HFFc6 (cell line): ENCODE data around the gene SARDH. TPM values are rescaled to one million over a fixed set of nuclear protein-coding genes. Genes with fewer than 3 reads are reported as not detected.
A peak's percentile ranks its signal among the peaks of the same experiment; 100 is the strongest.

Experiments used
- DNase-seq: peaks from one replicate; pipeline ENCODE4 v3.0.0-alpha.2; 2018
- H3K27ac Mint-ChIP-seq: 2 replicates; pipeline ENCODE4 v1.8.0; 2020; ENCODE audit warnings: mild to moderate bottlenecking, mixed read lengths
- H3K27me3 Mint-ChIP-seq: 2 replicates; pipeline ENCODE4 v1.8.0; 2021; ENCODE audit warnings: mild to moderate bottlenecking, moderate library complexity, mixed read lengths; ENCODE audit not compliant: insufficient read depth
- H3K36me3 Mint-ChIP-seq: 2 replicates; pipeline ENCODE4 v1.8.0; 2021; ENCODE audit warnings: low read depth, mixed read lengths
- H3K4me1 Mint-ChIP-seq: 2 replicates; pipeline ENCODE4 v1.8.0; 2020; ENCODE audit warnings: low read depth, mixed read lengths
- H3K4me3 Mint-ChIP-seq: 2 replicates; pipeline ENCODE4 v1.8.0; 2020; ENCODE audit warnings: mild to moderate bottlenecking, moderate library complexity, mixed read lengths
- H3K9me3 Mint-ChIP-seq: 2 replicates; pipeline ENCODE4 v1.8.0; 2020; ENCODE audit warnings: mild to moderate bottlenecking, mixed read lengths
- total RNA-seq, 6 experiments: library from RNA; stranded (reverse); fragmentation: NEBNext Ultra II Directional; extraction: Animal tissue kit (Norgen Biotek cat#: 25700); gene quantifications; 2 replicates in 1 of 6; 3 replicates in 5 of 6; pipeline ENCODE4 v1.2.3, GENCODE V29; 2021
- TF ChIP-seq, protein P1 (sequence below): fragments of 200-600 bp; sonication (generic); IDR thresholded peaks from 2 replicates; pipeline ENCODE4 v1.5.0; 2021; ENCODE audit warnings: antibody characterized with exemption, mild to moderate bottlenecking

Gene SARDH
- total RNA-seq, 6 experiments from 2014 or later: 0.24 to 5.1 (median 4.1) TPM

DNA sequence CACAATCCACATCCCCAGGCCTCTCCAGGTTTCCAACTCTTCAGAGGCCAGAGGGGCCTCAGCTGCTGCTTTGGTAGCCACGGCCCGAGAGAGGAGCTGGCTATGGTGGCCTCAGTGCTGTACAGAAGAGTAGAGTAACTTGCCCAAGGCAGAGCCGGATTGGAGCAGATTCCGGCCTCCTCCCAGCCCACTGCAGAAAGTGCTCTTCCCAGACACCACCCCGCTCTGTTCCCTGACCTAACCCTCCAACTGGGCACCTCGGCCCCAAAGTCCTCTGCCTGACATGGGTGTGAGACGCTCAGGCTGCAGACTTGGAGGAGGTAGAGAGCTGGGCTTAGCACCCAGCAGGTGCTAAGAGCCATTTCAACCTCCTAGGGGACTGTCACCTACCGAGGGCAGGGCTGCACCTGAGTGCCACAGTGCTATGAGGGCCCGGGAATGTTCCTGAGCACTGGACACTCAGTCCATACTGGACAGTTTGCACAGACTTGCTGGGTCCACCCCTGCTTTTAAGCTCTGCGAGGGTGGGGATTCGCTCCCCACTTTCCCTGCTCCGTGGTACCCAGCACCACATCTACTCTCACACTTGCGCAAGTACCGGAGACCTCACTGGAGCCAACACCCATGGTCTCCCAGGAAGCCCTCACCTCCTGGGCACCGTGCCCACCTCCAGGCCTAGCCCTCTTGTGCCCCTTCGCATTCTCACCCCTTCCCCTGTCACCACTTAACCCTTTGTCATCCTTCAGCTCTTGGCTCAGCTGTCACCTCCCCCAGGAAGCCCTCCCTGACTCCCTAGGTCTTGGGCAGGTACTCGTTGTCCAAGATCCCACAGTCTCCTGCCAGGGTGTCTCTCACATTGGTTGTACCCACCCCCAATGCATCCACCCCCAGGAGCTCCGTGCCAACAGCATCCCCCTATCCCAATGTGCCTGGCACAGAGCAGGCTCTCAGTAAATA is 52.2 kb downstream of the SARDH start:
- Mint-ChIP-seq H3K27me3 (peaks cover 7% of the 10 kb centered on the region), H3K4me3 (no peak overlapping the region), H3K9me3 (no peaks in the 10 kb centered on the region), H3K4me1 (peaks cover 8% of the 10 kb centered on the region), H3K27ac (no peak overlapping the region), H3K36me3 (no peaks in the 10 kb centered on the region)
- DNase-seq: no peak
- TF ChIP-seq, protein P1, sequence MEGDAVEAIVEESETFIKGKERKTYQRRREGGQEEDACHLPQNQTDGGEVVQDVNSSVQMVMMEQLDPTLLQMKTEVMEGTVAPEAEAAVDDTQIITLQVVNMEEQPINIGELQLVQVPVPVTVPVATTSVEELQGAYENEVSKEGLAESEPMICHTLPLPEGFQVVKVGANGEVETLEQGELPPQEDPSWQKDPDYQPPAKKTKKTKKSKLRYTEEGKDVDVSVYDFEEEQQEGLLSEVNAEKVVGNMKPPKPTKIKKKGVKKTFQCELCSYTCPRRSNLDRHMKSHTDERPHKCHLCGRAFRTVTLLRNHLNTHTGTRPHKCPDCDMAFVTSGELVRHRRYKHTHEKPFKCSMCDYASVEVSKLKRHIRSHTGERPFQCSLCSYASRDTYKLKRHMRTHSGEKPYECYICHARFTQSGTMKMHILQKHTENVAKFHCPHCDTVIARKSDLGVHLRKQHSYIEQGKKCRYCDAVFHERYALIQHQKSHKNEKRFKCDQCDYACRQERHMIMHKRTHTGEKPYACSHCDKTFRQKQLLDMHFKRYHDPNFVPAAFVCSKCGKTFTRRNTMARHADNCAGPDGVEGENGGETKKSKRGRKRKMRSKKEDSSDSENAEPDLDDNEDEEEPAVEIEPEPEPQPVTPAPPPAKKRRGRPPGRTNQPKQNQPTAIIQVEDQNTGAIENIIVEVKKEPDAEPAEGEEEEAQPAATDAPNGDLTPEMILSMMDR: no peak

DNA sequence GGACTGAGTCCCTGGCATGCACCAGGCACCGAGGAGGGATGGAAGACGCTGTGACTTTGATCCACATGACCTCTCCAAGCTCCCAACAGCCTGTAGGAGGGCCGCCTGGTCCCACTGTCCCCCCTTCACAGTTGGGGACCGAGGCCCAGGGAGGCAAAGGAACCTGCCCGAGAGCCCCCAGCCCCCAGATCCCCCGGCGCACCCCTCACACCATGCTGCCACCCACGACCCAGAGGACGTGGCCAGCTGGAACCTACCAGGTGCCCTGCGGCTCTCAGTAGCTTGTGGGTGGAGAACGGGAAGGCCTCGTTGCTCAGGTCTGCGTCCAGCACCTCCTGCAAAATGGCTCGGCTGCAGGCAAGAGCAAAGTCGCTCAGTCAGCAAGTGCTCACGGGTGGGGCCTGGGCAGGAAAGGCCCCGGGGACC is 53.2 kb downstream of the SARDH start:
- H3K4me3 Mint-ChIP-seq: no peak overlapping the region
- peaks cover 8% of the 10 kb centered on the region for H3K4me1 Mint-ChIP-seq
- H3K9me3 Mint-ChIP-seq: no peaks in the 10 kb centered on the region
- DNase-seq: no peak
- H3K27ac Mint-ChIP-seq: no peak overlapping the region
- TF ChIP-seq, protein P1: no peak
- H3K27me3 Mint-ChIP-seq: peaks cover 7% of the 10 kb centered on the region
- H3K36me3 Mint-ChIP-seq: no peaks in the 10 kb centered on the region

DNA sequence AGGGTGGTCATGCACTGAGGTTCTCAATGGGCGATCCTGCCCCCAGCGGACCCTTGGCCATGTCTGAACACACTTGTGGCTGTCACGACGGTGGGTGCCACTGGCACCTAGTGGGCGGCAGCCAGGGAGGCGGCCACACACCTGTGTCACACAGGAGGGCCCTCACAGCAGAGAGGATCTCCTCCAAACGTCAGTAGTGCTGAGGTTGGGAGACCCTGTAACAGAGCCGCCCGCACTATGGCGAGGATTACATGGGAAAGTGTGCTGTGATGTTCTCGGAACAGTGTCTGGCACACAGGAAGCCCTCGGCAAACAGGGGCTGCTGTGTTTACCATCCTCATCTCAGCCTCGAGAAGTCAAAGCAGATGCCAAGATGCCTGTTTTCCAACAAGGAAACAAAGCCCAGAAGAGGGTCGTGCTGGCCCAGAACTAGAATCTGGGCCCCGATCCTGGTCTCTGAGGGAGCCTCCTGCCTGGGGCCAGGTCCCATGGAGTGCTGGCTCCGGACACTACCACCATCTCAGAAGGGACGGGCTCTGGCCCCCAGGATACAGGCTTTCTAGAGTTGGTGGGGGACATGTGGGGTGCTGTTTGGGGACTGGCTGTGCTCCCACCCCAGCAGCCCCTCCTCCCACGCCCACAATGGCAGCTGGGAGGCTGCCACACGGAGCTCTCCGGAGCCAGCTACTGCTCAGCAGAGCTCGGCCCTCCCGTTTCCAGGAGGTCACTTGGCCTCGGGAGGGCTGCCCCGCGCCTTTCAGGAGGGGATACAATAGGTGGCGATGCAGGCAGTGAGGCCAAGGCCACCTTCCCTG is 53.8 kb downstream of the SARDH start:
- Mint-ChIP-seq H3K4me1 (peaks cover 8% of the 10 kb centered on the region), H3K27ac (no peak overlapping the region), H3K27me3 (peaks cover 7% of the 10 kb centered on the region), H3K36me3 (no peaks in the 10 kb centered on the region), H3K9me3 (no peaks in the 10 kb centered on the region), H3K4me3 (no peak overlapping the region)
- TF ChIP-seq, protein P1: no peak
- DNase-seq: no peak

DNA sequence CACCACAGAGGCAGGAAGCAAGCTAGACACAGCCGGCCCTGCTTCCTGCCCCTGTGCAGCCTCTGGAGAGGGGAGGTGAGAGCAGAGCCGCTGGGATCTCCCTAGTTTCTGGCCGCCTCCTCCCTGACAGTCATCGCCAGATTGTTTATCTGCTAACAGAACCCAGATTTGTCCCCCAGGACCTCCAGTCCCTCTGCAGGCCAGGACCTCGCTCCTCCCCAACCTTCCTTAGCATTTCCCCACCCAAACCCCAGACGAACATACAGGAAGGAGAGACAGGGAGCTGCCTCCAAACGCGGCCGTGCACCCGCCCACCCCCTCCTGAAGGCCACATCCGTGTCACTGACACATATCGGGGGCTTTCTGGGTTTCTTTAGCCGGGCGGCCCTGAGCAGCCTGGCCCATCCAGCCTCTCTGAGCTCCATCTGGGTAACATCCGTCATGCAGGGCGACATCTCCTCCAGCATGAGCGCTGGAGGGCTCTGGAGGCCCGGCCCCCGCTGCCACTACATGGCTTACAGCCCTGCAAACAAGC is 54.5 kb downstream of the SARDH start:
- Mint-ChIP-seq H3K36me3 (no peaks in the 10 kb centered on the region), H3K27ac (peak overlapping the region; percentile 40; the same call in 1 of the 2 replicates), H3K4me3 (no peak overlapping the region)

More for the DNA sequence above, 54.5 kb downstream of the SARDH start:
- DNase-seq: no peak
- Mint-ChIP-seq H3K9me3 (no peaks in the 10 kb centered on the region), H3K27me3 (peaks cover 11% of the 10 kb centered on the region), H3K4me1 (peaks cover 8% of the 10 kb centered on the region)
- TF ChIP-seq, protein P1: no peak
